Adrenal gland (tissue), 5 donors: ENCODE measurements around the gene POTEI.
"Not testable (repeated sequence)": the region's sequence is repeated elsewhere in the genome, so short reads cannot be mapped to it uniquely, and the experiment has no call there.

Source experiments
- POLR2A ChIP-seq, 2 donors: fragments of 450-650 bp; IDR thresholded peaks; one replicate each; pipeline ENCODE4 v1.6.1; 2017; ENCODE audit warnings: antibody characterized with exemption in 2 of 2, mild to moderate bottlenecking in 2 of 2, moderate library complexity in 1 of 2
- TF ChIP-seq, protein P1 (sequence below), 6 experiments: fragments of 450-650 bp in 4 of 6; fragments of 200-600 bp in 2 of 6; sonication (generic) in 1 of 6; IDR thresholded peaks; 1 replicate in 5 of 6; 2 replicates in 1 of 6; pipeline versions ENCODE4 v1.5.1 to v1.8.0; 2016 to 2021; ENCODE audit warnings: antibody characterized with exemption in 6 of 6, mild to moderate bottlenecking in 2 of 6, moderate library complexity in 1 of 6
- donor health status: DM: no; HTN: no; CAD: no.

DNA sequence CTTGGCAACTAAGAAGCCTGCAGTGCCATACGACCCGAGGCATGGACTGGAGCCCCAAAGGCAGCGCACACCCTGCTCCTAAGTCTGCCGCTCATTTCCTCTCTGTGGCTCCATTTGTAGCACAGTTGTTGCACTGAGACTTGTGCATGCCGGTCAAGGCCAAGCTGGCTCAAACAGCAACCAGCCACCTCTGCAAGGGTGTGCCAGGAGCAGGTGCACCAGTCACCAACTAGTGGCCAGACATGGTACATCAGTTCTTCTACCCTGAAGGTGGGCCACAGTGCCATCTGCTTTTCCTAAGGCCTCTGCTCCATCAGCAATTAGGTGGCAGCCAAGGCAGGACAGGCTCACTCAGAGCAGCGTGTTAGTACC is 54.4 kb downstream of the POTEI start:
- not testable (repeated sequence) for TF ChIP-seq POLR2A (IDR thresholded peaks at IDR 0.05)
- TF ChIP-seq, protein P1, sequence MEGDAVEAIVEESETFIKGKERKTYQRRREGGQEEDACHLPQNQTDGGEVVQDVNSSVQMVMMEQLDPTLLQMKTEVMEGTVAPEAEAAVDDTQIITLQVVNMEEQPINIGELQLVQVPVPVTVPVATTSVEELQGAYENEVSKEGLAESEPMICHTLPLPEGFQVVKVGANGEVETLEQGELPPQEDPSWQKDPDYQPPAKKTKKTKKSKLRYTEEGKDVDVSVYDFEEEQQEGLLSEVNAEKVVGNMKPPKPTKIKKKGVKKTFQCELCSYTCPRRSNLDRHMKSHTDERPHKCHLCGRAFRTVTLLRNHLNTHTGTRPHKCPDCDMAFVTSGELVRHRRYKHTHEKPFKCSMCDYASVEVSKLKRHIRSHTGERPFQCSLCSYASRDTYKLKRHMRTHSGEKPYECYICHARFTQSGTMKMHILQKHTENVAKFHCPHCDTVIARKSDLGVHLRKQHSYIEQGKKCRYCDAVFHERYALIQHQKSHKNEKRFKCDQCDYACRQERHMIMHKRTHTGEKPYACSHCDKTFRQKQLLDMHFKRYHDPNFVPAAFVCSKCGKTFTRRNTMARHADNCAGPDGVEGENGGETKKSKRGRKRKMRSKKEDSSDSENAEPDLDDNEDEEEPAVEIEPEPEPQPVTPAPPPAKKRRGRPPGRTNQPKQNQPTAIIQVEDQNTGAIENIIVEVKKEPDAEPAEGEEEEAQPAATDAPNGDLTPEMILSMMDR (IDR thresholded peaks at IDR 0.05) = peak in 1 of 6 experiments; percentile 8
